Prostate gland (tissue), 2 donors: ENCODE results near the gene ARCN1.

Experiments
- POLR2AphosphoS5 ChIP-seq: sonication (generic); formaldehyde crosslinking; IDR thresholded peaks from one replicate; pipeline ENCODE4 v1.6.1; 2017; ENCODE audit warnings: antibody characterized with exemption
- TF ChIP-seq, protein P1 (sequence below), 4 experiments: fragments of 200-600 bp in 2 of 4; fragments of 450-650 bp in 2 of 4; sonication (generic) in 2 of 4; IDR thresholded peaks; 1 replicate in 3 of 4; 2 replicates in 1 of 4; pipeline ENCODE4 v1.5.1; 2016 to 2019; ENCODE audit warnings: antibody characterized with exemption in 4 of 4, mild to moderate bottlenecking in 2 of 4, moderate library complexity in 2 of 4

- TF ChIP-seq, protein P1, sequence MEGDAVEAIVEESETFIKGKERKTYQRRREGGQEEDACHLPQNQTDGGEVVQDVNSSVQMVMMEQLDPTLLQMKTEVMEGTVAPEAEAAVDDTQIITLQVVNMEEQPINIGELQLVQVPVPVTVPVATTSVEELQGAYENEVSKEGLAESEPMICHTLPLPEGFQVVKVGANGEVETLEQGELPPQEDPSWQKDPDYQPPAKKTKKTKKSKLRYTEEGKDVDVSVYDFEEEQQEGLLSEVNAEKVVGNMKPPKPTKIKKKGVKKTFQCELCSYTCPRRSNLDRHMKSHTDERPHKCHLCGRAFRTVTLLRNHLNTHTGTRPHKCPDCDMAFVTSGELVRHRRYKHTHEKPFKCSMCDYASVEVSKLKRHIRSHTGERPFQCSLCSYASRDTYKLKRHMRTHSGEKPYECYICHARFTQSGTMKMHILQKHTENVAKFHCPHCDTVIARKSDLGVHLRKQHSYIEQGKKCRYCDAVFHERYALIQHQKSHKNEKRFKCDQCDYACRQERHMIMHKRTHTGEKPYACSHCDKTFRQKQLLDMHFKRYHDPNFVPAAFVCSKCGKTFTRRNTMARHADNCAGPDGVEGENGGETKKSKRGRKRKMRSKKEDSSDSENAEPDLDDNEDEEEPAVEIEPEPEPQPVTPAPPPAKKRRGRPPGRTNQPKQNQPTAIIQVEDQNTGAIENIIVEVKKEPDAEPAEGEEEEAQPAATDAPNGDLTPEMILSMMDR (IDR thresholded peaks at IDR 0.05), result no peak
- TF ChIP-seq POLR2AphosphoS5, result no peak
These were observed 61.8 kb downstream of the ARCN1 start for GRCh38 chr11:118633979-118634378.
